ENCODE data around the gene TUBA8. TPM values are rescaled to one million over a fixed set of nuclear protein-coding genes. Genes with fewer than 3 reads are reported as not detected.
"Not testable (repeated sequence)": the region's sequence is repeated elsewhere in the genome, so short reads cannot be mapped to it uniquely, and the experiment has no call there.

Gene TUBA8
- total RNA-seq, 5 donors from 2014 or later (not counting 1 experiment from before 2014, with no cell fraction given), result 1.5 to 3.3 (median 2.6) TPM

GRCh38 chr22:18070556-18071306 is 39.9 kb upstream of the TUBA8 start:
- no peaks in the 10 kb centered on the region for H3K9me3 ChIP-seq
- ATAC-seq (replicated peaks in 1 of 4), result no peak
- no peaks in the 10 kb centered on the region for H3K4me1 ChIP-seq (ENCODE audit: control insufficient read depth in 1 of 2, extremely low read depth in 1 of 2, insufficient read depth in 2 of 2, low read length in 2 of 2)
- H3K27ac Mint-ChIP-seq, result no peak overlapping the region
- H3K27ac ChIP-seq (ENCODE audit: low read length), result no peak overlapping the region
- H3K36me3 Mint-ChIP-seq, result no peaks in the 10 kb centered on the region
- H3K27me3 Mint-ChIP-seq, result peaks cover 15 to 24% of the 10 kb centered on the region in 2 donors
- H3K27me3 ChIP-seq (replicated peaks in 1 of 2; ENCODE audit: control insufficient read depth in 2 of 2, extremely low read depth in 1 of 2, insufficient read depth in 2 of 2, low read length in 1 of 2), result peaks cover 0 to 22% of the 10 kb centered on the region in 2 experiments
- no peak for DNase-seq
- H3K4me3 ChIP-seq (ENCODE audit: control insufficient read depth in 1 of 2, extremely low read depth in 1 of 2, low read length in 1 of 2), result no peak overlapping the region
- H3K4me1 Mint-ChIP-seq, result peaks cover under 1 to 7% (median under 1%) of the 10 kb centered on the region in 3 donors
- WGBS (ENCODE audit: insufficient coverage), result 85% methylated on average over 10 of the region's 14 CpGs
- no peak overlapping the region for H3K4me3 Mint-ChIP-seq
- no peaks in the 10 kb centered on the region for H3K36me3 ChIP-seq (ENCODE audit: control insufficient read depth in 2 of 2, extremely low read depth in 1 of 2, insufficient read depth in 1 of 2, low read length in 1 of 2)
- POLR2A ChIA-PET, result no interaction called here
- H3K9me3 Mint-ChIP-seq, result no peaks in the 10 kb centered on the region
- CTCF ChIA-PET, result interaction anchor here in 1 of 2 donors (1.0 kb wide), 1 partner anchor 240 kb away, joined by 3 read pairs; no protein-coding TSS in a partner anchor

GRCh38 chr22:18071307-18071967 is 39.2 kb upstream of the TUBA8 start:
- H3K4me3 ChIP-seq (ENCODE audit: control insufficient read depth in 1 of 2, extremely low read depth in 1 of 2, low read length in 1 of 2); H3K4me3 Mint-ChIP-seq; H3K4me1 ChIP-seq (ENCODE audit: control insufficient read depth in 1 of 2, extremely low read depth in 1 of 2, insufficient read depth in 2 of 2, low read length in 2 of 2); H3K36me3 ChIP-seq (ENCODE audit: control insufficient read depth in 2 of 2, extremely low read depth in 1 of 2, insufficient read depth in 1 of 2, low read length in 1 of 2); H3K4me1 Mint-ChIP-seq; ATAC-seq (replicated peaks in 1 of 4); H3K9me3 ChIP-seq; H3K27ac ChIP-seq (ENCODE audit: low read length); H3K36me3 Mint-ChIP-seq; H3K9me3 Mint-ChIP-seq; DNase-seq; CTCF ChIA-PET; H3K27ac Mint-ChIP-seq: not testable (repeated sequence)
- H3K27me3 ChIP-seq (replicated peaks in 1 of 2; ENCODE audit: control insufficient read depth in 2 of 2, extremely low read depth in 1 of 2, insufficient read depth in 2 of 2, low read length in 1 of 2), result peaks cover 0 to 16% of the 10 kb centered on the region in 2 experiments
- H3K27me3 Mint-ChIP-seq, result peaks cover 8 to 17% of the 10 kb centered on the region in 2 donors
- POLR2A ChIA-PET, result interaction anchor here in 1 of 2 donors (0.6 kb wide), 1 partner anchor 23 kb away, joined by 5 read pairs; no protein-coding TSS in a partner anchor
- WGBS (ENCODE audit: insufficient coverage), result no CpG with 5 or more reads among the region's 7 CpGs

DNA sequence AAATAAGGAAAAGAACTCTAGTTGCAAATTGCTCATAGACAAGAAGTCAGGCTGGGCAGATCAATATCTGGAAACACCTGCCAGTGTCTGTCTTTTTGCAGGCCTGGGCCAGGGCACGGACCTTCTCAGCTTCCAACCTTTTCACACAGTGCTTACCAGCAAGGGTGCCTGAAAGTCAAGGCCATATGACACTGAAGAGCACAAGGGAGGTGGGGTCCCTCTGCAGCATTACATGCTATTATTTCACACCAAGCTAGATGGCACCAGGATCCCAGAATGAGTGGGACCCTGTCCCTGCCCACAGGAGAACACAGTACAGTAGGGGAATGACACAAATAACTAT is 38.7 kb upstream of the TUBA8 start:
- peaks cover 6 to 12% of the 10 kb centered on the region in 2 donors for H3K27me3 Mint-ChIP-seq
- H3K4me3 ChIP-seq (ENCODE audit: control insufficient read depth in 1 of 2, extremely low read depth in 1 of 2, low read length in 1 of 2), result no peak overlapping the region
- POLR2A ChIA-PET, result no interaction called here

GRCh38 chr22:18073467-18073866 is 37.1 kb upstream of the TUBA8 start:
- Mint-ChIP-seq H3K9me3 (no peaks in the 10 kb centered on the region), H3K27ac (no peak overlapping the region), H3K27me3 (peaks cover 0 to under 1% of the 10 kb centered on the region in 2 donors), H3K4me3 (no peak overlapping the region), H3K4me1 (peaks cover 19 to 23% (median 20%) of the 10 kb centered on the region in 3 donors), H3K36me3 (no peaks in the 10 kb centered on the region)
- Histone ChIP-seq H3K27me3 (replicated peaks in 1 of 2; ENCODE audit: control insufficient read depth in 2 of 2, extremely low read depth in 1 of 2, insufficient read depth in 2 of 2, low read length in 1 of 2) (no peaks in the 10 kb centered on the region), H3K27ac (ENCODE audit: low read length) (no peak overlapping the region), H3K36me3 (ENCODE audit: control insufficient read depth in 2 of 2, extremely low read depth in 1 of 2, insufficient read depth in 1 of 2, low read length in 1 of 2) (no peaks in the 10 kb centered on the region), H3K4me1 (ENCODE audit: control insufficient read depth in 1 of 2, extremely low read depth in 1 of 2, insufficient read depth in 2 of 2, low read length in 2 of 2) (peaks cover 12 to 16% of the 10 kb centered on the region in 2 experiments), H3K4me3 (ENCODE audit: control insufficient read depth in 1 of 2, extremely low read depth in 1 of 2, low read length in 1 of 2) (no peak overlapping the region), H3K9me3 (no peaks in the 10 kb centered on the region)
- ChIA-PET POLR2A (no interaction called here), CTCF (interaction anchor here in 1 of 2 donors (4.4 kb wide), 1 partner anchor 244 kb away, joined by 41 read pairs; no protein-coding TSS in a partner anchor)
- DNase-seq, result no peak
- 67% methylated on average over 1 of the region's 2 CpGs for WGBS (ENCODE audit: insufficient coverage)
- no peak for ATAC-seq (replicated peaks in 1 of 4)

More for the DNA sequence above, 38.7 kb upstream of the TUBA8 start:
- no peaks in the 10 kb centered on the region for H3K9me3 Mint-ChIP-seq
- Histone ChIP-seq H3K27ac (ENCODE audit: low read length) (no peak overlapping the region), H3K36me3 (ENCODE audit: control insufficient read depth in 2 of 2, extremely low read depth in 1 of 2, insufficient read depth in 1 of 2, low read length in 1 of 2) (no peaks in the 10 kb centered on the region), H3K4me1 (ENCODE audit: control insufficient read depth in 1 of 2, extremely low read depth in 1 of 2, insufficient read depth in 2 of 2, low read length in 2 of 2) (peaks cover 8 to 10% of the 10 kb centered on the region in 2 experiments), H3K27me3 (replicated peaks in 1 of 2; ENCODE audit: control insufficient read depth in 2 of 2, extremely low read depth in 1 of 2, insufficient read depth in 2 of 2, low read length in 1 of 2) (peaks cover 0 to 11% of the 10 kb centered on the region in 2 experiments), H3K9me3 (no peaks in the 10 kb centered on the region)
- CTCF ChIA-PET, result no interaction called here
- no peak overlapping the region for H3K4me3 Mint-ChIP-seq
- no peak for ATAC-seq (replicated peaks in 1 of 4)
- no peak overlapping the region for H3K27ac Mint-ChIP-seq
- peaks cover 11 to 12% (median 12%) of the 10 kb centered on the region in 3 donors for H3K4me1 Mint-ChIP-seq
- no peak for DNase-seq
- WGBS (ENCODE audit: insufficient coverage), result no CpG with 5 or more reads among the region's 1 CpG
- no peaks in the 10 kb centered on the region for H3K36me3 Mint-ChIP-seq

GRCh38 chr22:18073927-18074326 is 36.7 kb upstream of the TUBA8 start:
- not testable (repeated sequence) for H3K27me3 ChIP-seq (replicated peaks in 1 of 2; ENCODE audit: control insufficient read depth in 2 of 2, extremely low read depth in 1 of 2, insufficient read depth in 2 of 2, low read length in 1 of 2); DNase-seq; ATAC-seq (replicated peaks in 1 of 4); H3K27me3 Mint-ChIP-seq; H3K4me3 ChIP-seq (ENCODE audit: control insufficient read depth in 1 of 2, extremely low read depth in 1 of 2, low read length in 1 of 2); H3K4me3 Mint-ChIP-seq; H3K9me3 Mint-ChIP-seq; H3K36me3 ChIP-seq (ENCODE audit: control insufficient read depth in 2 of 2, extremely low read depth in 1 of 2, insufficient read depth in 1 of 2, low read length in 1 of 2); H3K9me3 ChIP-seq; H3K27ac Mint-ChIP-seq; H3K27ac ChIP-seq (ENCODE audit: low read length); H3K36me3 Mint-ChIP-seq
- peaks cover 24 to 28% (median 25%) of the 10 kb centered on the region in 3 donors for H3K4me1 Mint-ChIP-seq
- ChIA-PET CTCF (interaction anchor here in 1 of 2 donors (4.4 kb wide), 1 partner anchor 244 kb away, joined by 41 read pairs; no protein-coding TSS in a partner anchor), POLR2A (interaction anchor here in 1 of 2 donors (0.7 kb wide), 1 partner anchor 11 kb away, joined by 8 read pairs; no protein-coding TSS in a partner anchor)
- 93% methylated on average over 3 of the region's 4 CpGs for WGBS (ENCODE audit: insufficient coverage)
- peaks cover 12 to 20% of the 10 kb centered on the region in 2 experiments for H3K4me1 ChIP-seq (ENCODE audit: control insufficient read depth in 1 of 2, extremely low read depth in 1 of 2, insufficient read depth in 2 of 2, low read length in 2 of 2)

GRCh38 chr22:18075101-18075719 is 35.4 kb upstream of the TUBA8 start:
- no peak overlapping the region for H3K4me3 Mint-ChIP-seq
- no peak for DNase-seq
- H3K9me3 Mint-ChIP-seq, result no peaks in the 10 kb centered on the region
- 88% methylated on average over 5 of the region's 6 CpGs for WGBS (ENCODE audit: insufficient coverage)
- POLR2A ChIA-PET, result no interaction called here
- H3K27ac ChIP-seq (ENCODE audit: low read length), result no peak overlapping the region
- H3K36me3 ChIP-seq (ENCODE audit: control insufficient read depth in 2 of 2, extremely low read depth in 1 of 2, insufficient read depth in 1 of 2, low read length in 1 of 2), result peaks cover 0 to 11% of the 10 kb centered on the region in 2 donors
- H3K4me3 ChIP-seq (ENCODE audit: control insufficient read depth in 1 of 2, extremely low read depth in 1 of 2, low read length in 1 of 2), result no peak overlapping the region
- H3K27me3 ChIP-seq (replicated peaks in 1 of 2; ENCODE audit: control insufficient read depth in 2 of 2, extremely low read depth in 1 of 2, insufficient read depth in 2 of 2, low read length in 1 of 2), result no peaks in the 10 kb centered on the region
- H3K4me1 Mint-ChIP-seq, result peaks cover 35 to 40% (median 36%) of the 10 kb centered on the region in 3 donors
- no peak for ATAC-seq (replicated peaks in 1 of 4)
- H3K27ac Mint-ChIP-seq, result no peak overlapping the region
- H3K4me1 ChIP-seq (ENCODE audit: control insufficient read depth in 1 of 2, extremely low read depth in 1 of 2, insufficient read depth in 2 of 2, low read length in 2 of 2), result peaks cover 14 to 29% of the 10 kb centered on the region in 2 experiments
- no peaks in the 10 kb centered on the region for H3K27me3 Mint-ChIP-seq
- H3K36me3 Mint-ChIP-seq, result peaks cover 8% of the 10 kb centered on the region
- CTCF ChIA-PET, result interaction anchor here (0.5 to 4.4 kb wide), 14 partner anchors 25 to 1324 kb away, joined by 3 to 41 read pairs (median 4); partner anchors contain the start of gene USP18 (in 1 of the 2)
- no peaks in the 10 kb centered on the region for H3K9me3 ChIP-seq

All from T-cell (primary cell).